Stimulated activated CD4-positive, alpha-beta T cell treated with anti-CD3 and anti-CD28 coated beads, Interleukin-2, amount 100 ng/mL, for 4 hours (primary cell): ENCODE results near the gene HEXD.
"Not testable (repeated sequence)": the region's sequence is repeated elsewhere in the genome, so short reads cannot be mapped to it uniquely, and the experiment has no call there.

Experiments used
- DNase-seq: peaks from one replicate; pipeline ENCODE4 v3.0.0-alpha.2; 2020; ENCODE audit warnings: low read depth

Gene HEXD

DNA sequence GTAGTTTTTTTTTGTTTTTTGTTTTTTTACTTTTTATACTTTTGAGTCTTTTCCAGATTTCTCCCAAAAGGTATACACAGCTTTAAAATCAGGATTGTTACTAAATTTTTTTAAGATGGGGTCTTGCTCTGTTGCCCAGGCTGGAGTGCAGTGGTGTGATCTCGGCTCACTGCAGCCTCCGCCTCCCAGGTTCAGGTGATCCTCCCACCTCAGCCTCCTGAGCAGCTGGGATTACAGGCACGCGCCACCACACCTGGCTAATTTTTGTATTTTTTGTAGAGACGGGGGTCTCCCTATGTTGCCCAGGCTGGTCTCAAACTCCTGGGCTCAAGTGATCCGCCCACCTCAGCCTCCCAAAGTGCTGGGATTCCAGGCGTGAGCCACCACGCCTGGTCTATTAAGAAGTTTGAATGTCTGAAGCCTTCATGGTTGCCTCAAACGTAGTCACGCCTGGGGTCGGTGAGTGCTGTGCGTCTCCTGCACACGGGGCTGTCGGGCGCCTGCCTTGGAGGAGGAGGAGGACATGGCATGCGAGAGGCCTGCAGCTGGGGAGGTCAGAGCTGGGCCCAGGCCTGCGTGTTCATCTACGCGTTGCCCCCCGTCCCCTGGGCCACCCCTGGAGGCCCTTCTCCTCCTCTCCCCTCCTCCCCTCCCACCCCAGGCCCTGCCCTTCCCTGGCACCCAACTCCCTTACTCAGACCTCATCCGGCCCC, 35.8 kb upstream of the HEXD start:
- DNase-seq: not testable (repeated sequence)

- DNase-seq: no peak
Measured at GRCh38 chr17:82382933-82383255, 35.3 kb upstream of the HEXD start.

- no peak for DNase-seq
Measured at GRCh38 chr17:82383411-82383810, 34.7 kb upstream of the HEXD start.

DNA sequence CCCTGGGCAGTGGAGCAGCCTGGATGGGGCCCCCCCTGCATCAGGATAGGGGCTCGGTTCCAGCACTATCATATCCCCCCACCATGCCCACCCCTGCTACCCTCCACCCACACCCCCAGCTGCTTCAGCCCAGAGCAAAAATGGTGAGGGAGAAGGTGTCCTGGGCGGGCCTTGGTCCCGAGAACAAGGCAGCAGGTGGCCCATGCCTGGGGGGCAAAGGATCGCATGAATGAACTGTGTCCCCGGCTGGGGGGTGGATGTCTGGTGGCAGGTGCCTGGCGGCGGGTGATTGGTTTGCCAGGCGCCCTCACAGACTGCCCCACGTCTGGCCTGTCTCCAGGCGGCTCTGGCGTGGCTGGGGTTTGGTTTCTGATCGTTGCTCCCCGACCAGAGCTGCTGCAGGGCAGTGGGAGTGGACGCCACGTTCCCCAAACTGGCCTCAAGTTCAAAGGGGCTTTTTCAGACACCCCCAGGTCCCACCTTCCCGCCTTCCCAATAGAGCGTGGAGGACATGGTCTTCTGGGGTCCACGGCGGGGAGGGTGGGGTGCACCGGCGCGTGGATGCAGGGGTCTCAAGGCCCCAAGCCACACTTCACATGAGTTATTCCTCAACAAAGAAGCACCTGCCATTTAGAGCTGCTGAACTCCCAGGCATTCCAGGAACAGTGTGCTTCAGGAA, 34.0 kb upstream of the HEXD start:
- DNase-seq: no peak

DNA sequence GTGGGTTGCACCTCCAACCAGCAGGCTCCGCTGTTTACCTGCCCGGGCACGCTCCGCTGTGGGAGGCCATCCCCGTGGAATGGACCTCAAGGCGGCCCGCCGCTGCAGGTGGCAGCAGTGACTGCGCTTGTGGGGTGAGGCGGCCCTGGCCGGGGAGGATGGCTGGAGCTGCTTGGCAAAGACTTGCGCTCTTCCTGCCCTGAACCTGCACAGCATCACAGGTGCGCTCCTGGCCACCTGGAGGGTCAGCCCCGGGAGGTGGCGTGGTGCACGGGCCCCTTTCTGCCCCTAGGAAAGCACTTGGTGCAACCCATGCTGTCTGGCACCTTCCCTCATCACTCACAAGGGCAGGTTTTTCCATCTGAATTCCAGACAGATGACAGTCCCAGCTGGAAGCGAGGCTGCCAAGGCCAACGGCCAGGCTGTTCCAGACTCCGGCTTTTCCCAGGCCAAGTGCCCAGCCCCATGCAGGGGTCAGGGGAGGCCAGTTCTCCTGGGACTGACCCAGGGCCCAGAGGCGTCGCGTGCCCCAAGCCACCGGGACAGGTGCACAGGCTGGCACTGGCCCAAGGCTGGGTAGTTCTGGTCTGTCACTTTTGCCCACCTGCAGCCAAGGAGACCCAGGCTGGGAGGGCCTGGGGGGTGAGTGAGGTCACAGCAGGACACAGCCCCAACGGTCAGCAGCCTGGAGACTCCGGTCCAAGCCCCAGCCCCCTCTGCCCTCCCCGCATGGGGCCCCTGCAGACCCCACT, 33.2 kb upstream of the HEXD start:
- DNase-seq: no peak

DNA sequence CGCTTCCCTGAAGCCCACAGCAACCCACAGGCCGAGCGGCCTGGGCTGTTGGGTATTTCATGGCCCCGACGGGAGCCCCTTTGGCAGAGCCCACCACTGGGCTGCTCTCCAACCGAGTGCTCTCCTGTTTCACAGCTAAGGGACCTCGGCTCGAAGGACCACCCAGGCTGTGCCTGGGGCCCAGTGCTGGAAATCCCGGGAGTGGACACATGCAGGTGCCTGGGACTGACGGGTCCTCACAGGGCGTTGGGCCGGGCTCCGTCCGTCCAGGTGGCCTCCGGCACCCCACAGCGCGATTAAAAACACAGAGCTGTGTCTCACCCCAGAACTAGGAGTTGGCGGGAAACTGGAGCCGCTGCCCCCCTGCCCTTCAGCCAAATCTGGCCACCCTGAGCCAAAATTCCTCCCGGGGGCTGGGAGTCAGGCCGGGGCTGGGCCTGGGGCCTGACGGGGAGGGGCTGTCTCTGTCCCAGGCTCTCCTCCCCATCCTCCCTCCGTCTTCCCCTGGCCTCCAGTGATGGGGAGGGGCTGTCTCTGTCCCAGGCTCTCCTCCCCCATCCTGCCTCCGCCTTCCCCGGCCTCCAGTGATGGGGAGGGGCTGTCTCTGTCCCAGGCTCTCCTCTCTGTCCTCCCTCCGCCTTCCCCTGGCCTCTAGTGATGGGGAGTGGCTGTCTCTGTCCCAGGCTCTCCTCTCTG, 32.4 kb upstream of the HEXD start:
- DNase-seq: no peak

DNA sequence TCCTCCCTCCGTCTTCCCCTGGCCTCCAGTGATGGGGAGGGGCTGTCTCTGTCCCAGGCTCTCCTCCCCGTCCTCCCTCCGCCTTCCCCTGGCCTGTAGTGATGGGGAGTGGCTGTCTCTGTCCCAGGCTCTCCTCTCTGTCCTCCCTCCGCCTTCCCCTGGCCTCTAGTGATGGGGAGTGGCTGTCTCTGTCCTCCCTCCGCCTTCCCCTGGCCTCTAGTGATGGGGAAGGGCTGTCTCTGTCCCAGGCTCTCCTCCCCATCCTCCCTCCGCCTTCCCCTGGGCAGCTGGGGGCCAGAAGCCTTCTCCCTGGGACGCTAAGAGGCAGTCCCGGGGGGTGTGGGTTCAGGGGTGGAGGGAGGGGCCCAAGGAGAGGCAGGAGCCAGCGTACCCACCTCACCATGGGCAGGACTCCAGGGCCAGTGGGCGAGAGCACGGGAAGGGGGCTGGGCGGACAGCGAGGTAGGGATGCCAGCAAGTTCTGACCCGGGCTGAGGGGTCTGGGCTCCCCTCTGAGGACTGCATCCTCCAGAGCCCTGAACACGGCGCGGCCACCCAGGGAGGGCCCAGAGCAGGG, 31.8 kb upstream of the HEXD start:
- no peak for DNase-seq

DNA sequence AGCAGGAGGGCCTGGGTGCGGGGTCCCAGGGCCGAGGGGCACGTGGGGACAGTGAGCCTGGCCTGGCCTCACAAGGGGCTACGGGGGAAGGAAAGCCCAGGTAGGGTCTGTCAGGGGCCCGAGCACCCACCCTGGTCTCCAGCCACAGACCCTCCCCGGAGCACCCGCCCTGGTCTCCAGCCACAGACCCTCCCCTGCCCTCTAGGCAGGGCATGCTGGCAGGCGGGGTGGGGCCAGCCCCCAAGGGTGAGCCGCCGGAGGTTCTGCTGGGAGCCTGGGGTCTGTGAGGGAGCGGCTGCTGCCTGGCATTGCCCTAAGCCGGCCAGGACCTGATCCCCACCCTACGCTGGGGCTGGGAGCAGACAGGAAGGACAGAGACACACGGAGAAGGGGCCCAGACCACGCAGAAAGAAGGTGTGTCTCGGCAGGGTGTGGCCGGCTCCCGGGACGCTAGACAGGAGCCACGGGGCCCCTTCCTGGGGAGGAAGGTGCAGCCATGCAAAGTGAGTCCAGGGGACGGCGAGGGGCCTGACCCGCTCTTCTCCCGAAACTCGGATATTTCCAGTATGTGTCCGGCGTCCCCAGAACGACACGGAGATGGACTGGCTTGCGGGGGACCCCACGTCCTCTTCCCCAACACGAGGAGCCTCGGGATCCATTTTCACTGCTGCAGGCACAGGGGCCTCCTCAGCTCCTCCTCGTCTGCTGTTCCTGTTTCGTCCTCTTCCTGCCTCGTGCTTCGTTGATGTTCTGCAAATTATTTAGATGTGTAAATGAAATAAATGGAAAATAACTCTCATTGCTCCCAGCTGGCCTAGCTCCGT, 31.1 kb upstream of the HEXD start:
- DNase-seq: no peak

GRCh38 chr17:82387705-82388106, 30.4 kb upstream of the HEXD start:
- no peak for DNase-seq

DNA sequence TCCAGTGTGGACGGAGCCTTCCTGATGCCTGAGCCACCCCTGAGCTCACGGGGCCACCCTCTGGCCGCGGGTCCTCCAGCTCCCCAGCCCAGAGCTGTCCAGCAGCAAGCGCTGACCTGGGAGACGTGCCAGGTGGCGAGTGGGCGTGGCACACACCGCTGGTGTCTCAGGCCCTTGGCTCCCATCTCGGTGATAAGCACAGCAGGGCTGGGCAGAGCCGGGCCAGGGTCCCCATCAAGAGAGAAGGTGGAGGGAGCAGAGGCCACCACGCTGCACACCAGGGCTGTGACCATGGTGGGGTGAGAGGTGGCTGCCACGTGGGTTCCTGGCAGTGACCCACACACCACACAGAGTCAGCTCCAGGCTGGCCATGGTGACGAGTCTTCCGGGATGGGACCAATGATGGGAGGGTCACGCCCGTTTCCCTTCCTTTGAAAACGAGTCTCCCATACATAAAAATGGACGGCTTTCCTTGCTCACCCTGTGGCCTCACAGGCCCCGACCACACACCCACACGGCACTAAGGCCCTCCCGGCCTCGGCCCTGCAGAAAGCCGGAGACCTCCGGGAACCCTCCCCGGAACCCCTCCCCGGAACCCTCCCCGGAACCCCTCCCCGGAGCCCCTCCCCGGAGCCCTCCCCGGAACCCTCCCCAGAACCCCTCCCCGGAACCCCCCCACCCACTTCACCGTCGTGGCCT, 29.8 kb upstream of the HEXD start:
- no peak for DNase-seq

DNA sequence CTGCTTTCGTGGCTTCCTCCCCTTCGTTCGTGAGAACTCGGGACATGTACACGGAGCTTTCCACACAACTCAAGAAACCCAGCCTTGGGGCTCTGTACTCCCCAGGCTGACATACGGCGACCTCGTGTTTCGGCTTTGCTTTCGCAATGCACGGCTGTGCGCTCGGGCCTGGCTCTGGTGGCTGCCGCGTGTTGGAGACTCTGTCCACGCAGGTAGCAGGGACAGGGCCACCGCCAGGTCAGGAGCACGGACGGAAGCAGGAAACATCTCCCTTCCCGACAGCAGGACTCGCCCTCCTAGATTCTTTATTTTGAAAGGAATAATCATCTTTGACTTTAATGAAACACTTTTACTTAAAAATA, 29.2 kb upstream of the HEXD start:
- no peak for DNase-seq

GRCh38 chr17:82389379-82389778, 28.8 kb upstream of the HEXD start:
- DNase-seq: no peak

DNA sequence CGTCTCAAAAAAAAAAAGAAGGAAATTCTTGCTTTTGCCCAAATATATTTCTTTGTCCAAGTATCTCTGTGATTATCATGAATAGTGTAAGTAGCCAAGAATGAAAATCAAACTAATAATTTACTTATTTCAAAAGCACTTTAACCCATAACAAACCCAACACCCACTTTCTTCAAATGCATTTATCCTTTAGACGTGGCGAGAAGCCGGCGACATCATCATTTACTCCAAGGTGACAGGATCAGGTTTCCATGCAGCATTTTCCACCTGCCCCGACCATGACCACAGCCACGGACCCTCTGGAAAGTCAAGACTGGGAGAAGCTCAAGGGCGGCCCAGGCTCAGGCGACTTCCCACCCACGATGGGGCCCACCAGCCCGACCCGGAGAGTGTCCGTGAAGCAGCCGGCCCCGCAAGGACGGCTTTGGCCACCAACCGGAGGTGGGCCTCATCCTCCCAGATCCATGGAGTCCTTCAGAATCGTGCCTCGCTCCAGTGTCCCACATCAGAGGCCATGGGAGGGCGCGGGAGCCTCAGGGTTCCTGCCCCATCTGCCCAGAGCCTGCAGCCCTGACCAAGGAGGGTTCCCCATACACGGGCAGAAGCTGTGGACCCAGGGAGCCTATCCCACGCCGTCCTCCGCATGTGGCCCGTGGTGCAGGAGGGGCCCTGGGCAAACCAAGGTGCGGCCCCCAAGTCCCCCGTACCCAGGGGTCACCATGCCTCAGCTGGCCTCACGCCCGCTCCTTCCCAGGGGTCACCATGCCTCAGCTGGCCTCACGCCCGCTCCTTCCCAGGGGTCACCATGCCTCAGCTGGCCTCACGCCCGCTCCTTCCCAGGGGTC, 27.9 kb upstream of the HEXD start:
- DNase-seq: no peak

DNA sequence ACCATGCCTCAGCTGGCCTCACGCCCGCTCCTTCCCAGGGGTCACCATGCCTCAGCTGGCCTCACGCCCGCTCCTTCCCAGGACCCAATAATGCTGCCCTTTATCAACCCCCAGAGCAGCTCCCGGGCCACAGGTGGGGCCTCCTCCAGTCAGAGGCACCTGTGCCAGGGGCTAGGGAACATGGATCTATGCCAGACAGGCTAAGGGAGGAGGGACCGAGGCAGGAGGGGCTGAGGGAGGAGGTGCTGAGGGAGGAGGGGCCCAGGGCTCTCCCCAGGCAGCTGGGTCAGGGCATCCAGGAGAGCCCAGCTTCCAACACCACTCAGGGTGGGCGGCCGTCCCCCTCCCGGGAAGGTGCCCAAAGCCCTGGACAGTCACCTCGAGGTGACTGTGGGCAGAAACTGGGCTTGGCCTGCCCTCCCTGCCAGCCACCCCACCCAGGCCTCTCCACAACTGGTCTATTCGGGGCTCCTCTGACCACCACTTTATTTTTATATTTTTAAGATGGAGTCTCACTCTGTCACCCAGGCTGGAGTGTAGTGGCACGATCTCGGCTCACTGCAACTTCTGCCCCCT, 27.2 kb upstream of the HEXD start:
- DNase-seq: no peak

DNA sequence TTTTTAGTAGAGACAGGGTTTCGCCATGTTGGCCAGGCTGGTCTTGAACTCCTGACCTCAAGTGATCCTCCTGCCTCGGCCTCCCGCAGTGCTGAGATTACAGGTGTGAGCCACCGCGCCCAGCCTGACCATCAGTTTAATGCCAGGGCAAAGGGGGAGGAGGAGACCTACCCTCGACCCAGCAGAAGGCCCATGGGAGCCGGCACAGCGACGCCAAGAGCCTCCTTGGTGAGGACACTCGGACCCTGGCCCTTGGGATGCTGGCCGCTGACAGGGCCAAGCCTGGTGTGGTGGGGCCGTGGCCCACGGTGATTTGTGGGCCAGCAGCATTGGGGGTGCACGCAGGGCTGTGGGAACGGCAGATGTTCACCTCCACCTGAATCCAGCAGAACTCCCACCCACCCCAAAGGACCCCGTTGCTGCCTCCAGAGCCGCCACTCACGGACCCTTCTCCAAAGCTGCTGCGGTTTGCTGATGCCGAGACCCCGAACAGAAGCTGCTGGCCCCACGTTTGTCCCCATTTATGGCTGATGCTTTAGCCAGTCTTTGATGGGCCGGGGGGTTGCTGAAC, 26.6 kb upstream of the HEXD start:
- no peak for DNase-seq

DNA sequence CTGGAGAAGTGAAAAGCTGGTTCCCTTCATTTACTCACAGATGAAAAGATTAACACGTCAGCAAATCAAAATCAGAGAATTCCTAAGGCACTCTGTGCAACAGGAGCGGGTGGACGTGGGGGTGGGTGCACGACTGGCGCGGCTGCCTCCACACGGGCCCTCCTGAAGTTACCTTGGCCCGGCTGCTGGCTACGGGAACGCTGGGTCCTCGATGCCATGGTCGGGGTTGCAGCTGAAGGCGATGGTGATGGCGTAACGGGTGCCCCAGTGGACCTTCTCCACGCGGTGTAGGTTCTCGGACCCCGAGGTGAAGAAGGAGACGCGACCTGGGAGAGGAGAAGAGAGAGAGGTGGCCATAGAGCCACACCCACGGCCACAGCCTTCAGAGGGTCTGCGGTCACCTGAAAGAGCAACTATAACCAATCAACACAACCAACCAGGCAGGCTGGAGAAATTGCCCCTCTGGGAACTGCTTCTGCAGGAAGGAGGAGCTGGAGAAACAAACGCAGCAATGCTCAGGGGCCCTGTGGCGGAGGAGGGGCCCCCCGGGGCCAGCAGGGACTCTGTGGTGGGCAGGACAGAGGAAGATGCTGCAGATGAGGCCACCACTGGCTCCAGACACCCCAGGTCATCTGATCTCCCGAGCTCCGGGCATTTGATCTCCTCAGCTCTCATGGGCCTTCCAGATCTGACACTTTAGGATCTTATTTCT, 25.8 kb upstream of the HEXD start:
- DNase-seq: no peak

GRCh38 chr17:82392941-82393340, 25.2 kb upstream of the HEXD start:
- DNase-seq: no peak

DNA sequence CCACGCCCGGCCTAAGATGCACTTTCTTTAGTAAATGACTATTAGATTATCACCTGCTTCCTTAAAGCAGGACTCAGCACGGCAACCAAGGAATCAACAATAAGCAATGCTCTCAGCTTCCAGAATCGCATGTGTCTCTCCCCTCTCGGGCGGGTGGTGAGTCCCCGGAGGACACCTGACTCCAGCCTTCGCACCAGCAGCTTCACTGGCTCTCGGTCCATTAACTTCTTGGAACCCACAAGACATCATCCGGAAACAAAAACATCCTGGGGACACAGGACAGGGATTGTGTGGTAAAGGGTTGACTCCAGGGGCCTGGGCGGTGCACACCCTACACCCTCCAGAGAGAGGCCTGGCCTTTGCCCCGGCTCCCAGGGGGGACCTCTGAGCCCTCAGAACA, 23.9 kb upstream of the HEXD start:
- DNase-seq: no peak
